Karpas-422 (cell line): ENCODE measurements around the gene IYD. TPM values are rescaled to one million over a fixed set of nuclear protein-coding genes. Genes with fewer than 3 reads are reported as not detected.

Experiments
- DNase-seq: peaks from one replicate; pipeline ENCODE4 v3.0.0-alpha.2; 2015
- H2AFZ ChIP-seq: fragments of 200-600 bp; sonication (generic); 2 replicates; pipeline ENCODE4 v1.6.1; 2014; ENCODE audit warnings: antibody characterized with exemption, low read length, mixed read lengths
- H3K27ac ChIP-seq: fragments of 200-600 bp; sonication (generic); 2 replicates; pipeline ENCODE4 v1.5.1; 2014; ENCODE audit warnings: mild to moderate bottlenecking, low read length, moderate library complexity
- H3K27me3 ChIP-seq: fragments of 200-600 bp; sonication (generic); 2 replicates; pipeline ENCODE4 v1.6.1; 2014; ENCODE audit warnings: low read length, mixed read lengths
- H3K36me3 ChIP-seq: fragments of 200-600 bp; sonication (generic); 2 replicates; pipeline ENCODE4 v1.6.1; 2014; ENCODE audit warnings: low read length, mixed read lengths; ENCODE audit not compliant: insufficient read depth
- H3K4me1 ChIP-seq: fragments of 200-600 bp; sonication (generic); 2 replicates; pipeline ENCODE4 v1.6.1; 2014; ENCODE audit warnings: mild to moderate bottlenecking, low read length, mixed read lengths
- H3K4me2 ChIP-seq: fragments of 200-600 bp; sonication (generic); 2 replicates; pipeline ENCODE4 v1.6.1; 2014; ENCODE audit warnings: low read length, low read depth, mild to moderate bottlenecking; ENCODE audit not compliant: poor library complexity, severe bottlenecking
- H3K4me3 ChIP-seq: fragments of 200-600 bp; sonication (generic); 2 replicates; pipeline ENCODE4 v1.5.1; 2014; ENCODE audit warnings: mild to moderate bottlenecking, antibody characterized with exemption, low read length, mixed read lengths
- H3K79me2 ChIP-seq: fragments of 200-600 bp; sonication (generic); 2 replicates; pipeline ENCODE4 v1.6.1; 2014; ENCODE audit warnings: mild to moderate bottlenecking, low read length, mixed read lengths
- H3K9ac ChIP-seq: fragments of 200-600 bp; sonication (generic); 2 replicates; pipeline ENCODE4 v1.6.0; 2014; ENCODE audit warnings: low read length
- H3K9me2 ChIP-seq: fragments of 200-600 bp; sonication (generic), shearing (Covaris generic); replicated peaks from 2 replicates; pipeline ENCODE4 v1.6.0; 2014; ENCODE audit warnings: mild to moderate bottlenecking, low read length, moderate library complexity; ENCODE audit not compliant: insufficient read depth
- H3K9me3 ChIP-seq: fragments of 300-700, 200-600 bp; sonication (generic); 2 replicates; pipeline ENCODE4 v1.6.1; 2014; ENCODE audit warnings: low read length, mixed read lengths
- H4K20me1 ChIP-seq: fragments of 200-600 bp; sonication (generic); 2 replicates; pipeline ENCODE4 v1.6.1; 2014; ENCODE audit warnings: mild to moderate bottlenecking, antibody characterized with exemption, low read length, low read depth; ENCODE audit not compliant: insufficient read depth
- total RNA-seq: library from RNA; depleted of rRNA; stranded (reverse); fragments of >200 nt; shearing (Covaris generic); gene quantifications from 2 replicates; pipeline ENCODE4 v1.2.3, GENCODE V29; 2014; ENCODE audit warnings: low replicate concordance; rRNA removed

IYD gene
- total RNA-seq, result not detected in 2 replicates

- H3K27ac ChIP-seq, result no peak within 1 kb of the TSS
- no peaks in the 10 kb centered on the region for H3K36me3 ChIP-seq
- no peak within 1 kb of the TSS for H3K9ac ChIP-seq
These were observed at the start of gene IYD for GRCh38 chr6:150368762-150369161. IYD (plus strand) TSS chr6:150369012; CDS start chr6:150369032, 20 bp downstream.

GRCh38 chr6:150319924-150320323, 48.9 kb upstream of the IYD start:
- Histone ChIP-seq H3K9me2 (no peaks in the 10 kb centered on the region), H3K79me2 (no peaks in the 10 kb centered on the region), H4K20me1 (no peaks in the 10 kb centered on the region), H3K4me2 (no peak overlapping the region), H2AFZ (no peak overlapping the region), H3K27ac (no peak overlapping the region), H3K9me3 (no peaks in the 10 kb centered on the region), H3K36me3 (no peaks in the 10 kb centered on the region), H3K27me3 (no peaks in the 10 kb centered on the region), H3K4me3 (no peak overlapping the region), H3K4me1 (no peaks in the 10 kb centered on the region), H3K9ac (no peak overlapping the region)
- no peak for DNase-seq

More at GRCh38 chr6:150368762-150369161, at the start of gene IYD:
- H3K4me3 ChIP-seq, result no peak within 1 kb of the TSS
- H4K20me1 ChIP-seq, result no peaks in the 10 kb centered on the region
- DNase-seq, result no peak
- H3K27me3 ChIP-seq, result no peaks in the 10 kb centered on the region
- no peaks in the 10 kb centered on the region for H3K9me2 ChIP-seq
- no peaks in the 10 kb centered on the region for H3K9me3 ChIP-seq
- no peaks in the 10 kb centered on the region for H3K4me1 ChIP-seq
- H3K4me2 ChIP-seq, result no peak within 1 kb of the TSS
- H3K79me2 ChIP-seq, result no peaks in the 10 kb centered on the region
- H2AFZ ChIP-seq, result no peak within 1 kb of the TSS

GRCh38 chr6:150320442-150320841, 48.4 kb upstream of the IYD start:
- Histone ChIP-seq H3K4me3 (no peak overlapping the region), H3K9ac (no peak overlapping the region), H2AFZ (no peak overlapping the region), H3K9me2 (no peaks in the 10 kb centered on the region), H3K79me2 (no peaks in the 10 kb centered on the region), H4K20me1 (no peaks in the 10 kb centered on the region), H3K27ac (no peak overlapping the region), H3K4me1 (no peaks in the 10 kb centered on the region), H3K9me3 (no peaks in the 10 kb centered on the region), H3K36me3 (no peaks in the 10 kb centered on the region), H3K4me2 (no peak overlapping the region), H3K27me3 (no peaks in the 10 kb centered on the region)
- DNase-seq, result no peak

- no peak overlapping the region for H3K4me3 ChIP-seq
- H3K27ac ChIP-seq, result no peak overlapping the region
- H2AFZ ChIP-seq, result no peak overlapping the region
- no peaks in the 10 kb centered on the region for H3K9me2 ChIP-seq
- no peaks in the 10 kb centered on the region for H3K36me3 ChIP-seq
- no peak overlapping the region for H3K4me2 ChIP-seq
- no peak overlapping the region for H3K9ac ChIP-seq
- no peaks in the 10 kb centered on the region for H3K27me3 ChIP-seq
- H3K9me3 ChIP-seq, result no peaks in the 10 kb centered on the region
- DNase-seq, result no peak
- no peaks in the 10 kb centered on the region for H3K79me2 ChIP-seq
- no peaks in the 10 kb centered on the region for H3K4me1 ChIP-seq
- H4K20me1 ChIP-seq, result no peaks in the 10 kb centered on the region
These were observed 46.3 kb upstream of the IYD start for GRCh38 chr6:150322466-150322871.

GRCh38 chr6:150323205-150323604, 45.6 kb upstream of the IYD start:
- Histone ChIP-seq H3K27ac (no peak overlapping the region), H3K27me3 (no peaks in the 10 kb centered on the region), H3K4me1 (no peaks in the 10 kb centered on the region), H3K36me3 (no peaks in the 10 kb centered on the region), H4K20me1 (no peaks in the 10 kb centered on the region), H3K4me2 (no peak overlapping the region), H3K79me2 (no peaks in the 10 kb centered on the region), H2AFZ (no peak overlapping the region), H3K4me3 (no peak overlapping the region), H3K9ac (no peak overlapping the region), H3K9me2 (no peaks in the 10 kb centered on the region), H3K9me3 (no peaks in the 10 kb centered on the region)
- DNase-seq, result no peak

- no peaks in the 10 kb centered on the region for H4K20me1 ChIP-seq
- no peaks in the 10 kb centered on the region for H3K36me3 ChIP-seq
- no peak overlapping the region for H3K4me3 ChIP-seq
- no peaks in the 10 kb centered on the region for H3K79me2 ChIP-seq
- no peak overlapping the region for H3K4me2 ChIP-seq
- H3K9me2 ChIP-seq, result no peaks in the 10 kb centered on the region
- no peak overlapping the region for H3K9ac ChIP-seq
- H3K27me3 ChIP-seq, result no peaks in the 10 kb centered on the region
- no peak overlapping the region for H3K27ac ChIP-seq
- no peaks in the 10 kb centered on the region for H3K9me3 ChIP-seq
- H2AFZ ChIP-seq, result no peak overlapping the region
- no peak for DNase-seq
- H3K4me1 ChIP-seq, result no peaks in the 10 kb centered on the region
These were observed 44.8 kb upstream of the IYD start for GRCh38 chr6:150324044-150324443.

- no peak for DNase-seq
- Histone ChIP-seq H3K9me2 (no peaks in the 10 kb centered on the region), H3K36me3 (no peaks in the 10 kb centered on the region), H3K9me3 (no peaks in the 10 kb centered on the region), H3K9ac (no peak overlapping the region), H3K27ac (no peak overlapping the region), H3K4me1 (no peaks in the 10 kb centered on the region), H3K27me3 (no peaks in the 10 kb centered on the region), H3K4me3 (no peak overlapping the region), H2AFZ (no peak overlapping the region), H3K4me2 (no peak overlapping the region), H4K20me1 (no peaks in the 10 kb centered on the region), H3K79me2 (no peaks in the 10 kb centered on the region)
These were observed 43.6 kb upstream of the IYD start for GRCh38 chr6:150325066-150325772.

- H3K79me2 ChIP-seq, result no peaks in the 10 kb centered on the region
- H4K20me1 ChIP-seq, result no peaks in the 10 kb centered on the region
- H3K9me3 ChIP-seq, result no peaks in the 10 kb centered on the region
- no peak overlapping the region for H3K4me2 ChIP-seq
- H3K27me3 ChIP-seq, result no peaks in the 10 kb centered on the region
- no peak overlapping the region for H3K9ac ChIP-seq
- H2AFZ ChIP-seq, result no peak overlapping the region
- H3K36me3 ChIP-seq, result no peaks in the 10 kb centered on the region
- H3K4me1 ChIP-seq, result no peaks in the 10 kb centered on the region
- H3K9me2 ChIP-seq, result no peaks in the 10 kb centered on the region
- H3K4me3 ChIP-seq, result no peak overlapping the region
- DNase-seq, result no peak
- H3K27ac ChIP-seq, result no peak overlapping the region
These were observed 41.6 kb upstream of the IYD start for GRCh38 chr6:150327117-150327774.
